NCI-H2196 (cell line): ENCODE data around the gene STX19.
"Not testable (repeated sequence)": the region's sequence is repeated elsewhere in the genome, so short reads cannot be mapped to it uniquely, and the experiment has no call there.

Experiments used
- DNase-seq: peaks from one replicate; lab custom pipeline; 2025; ENCODE audit not compliant: unreplicated experiment; lab: John Stamatoyannopoulos, UW

STX19 gene, protein sequence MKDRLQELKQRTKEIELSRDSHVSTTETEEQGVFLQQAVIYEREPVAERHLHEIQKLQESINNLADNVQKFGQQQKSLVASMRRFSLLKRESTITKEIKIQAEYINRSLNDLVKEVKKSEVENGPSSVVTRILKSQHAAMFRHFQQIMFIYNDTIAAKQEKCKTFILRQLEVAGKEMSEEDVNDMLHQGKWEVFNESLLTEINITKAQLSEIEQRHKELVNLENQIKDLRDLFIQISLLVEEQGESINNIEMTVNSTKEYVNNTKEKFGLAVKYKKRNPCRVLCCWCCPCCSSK

DNA sequence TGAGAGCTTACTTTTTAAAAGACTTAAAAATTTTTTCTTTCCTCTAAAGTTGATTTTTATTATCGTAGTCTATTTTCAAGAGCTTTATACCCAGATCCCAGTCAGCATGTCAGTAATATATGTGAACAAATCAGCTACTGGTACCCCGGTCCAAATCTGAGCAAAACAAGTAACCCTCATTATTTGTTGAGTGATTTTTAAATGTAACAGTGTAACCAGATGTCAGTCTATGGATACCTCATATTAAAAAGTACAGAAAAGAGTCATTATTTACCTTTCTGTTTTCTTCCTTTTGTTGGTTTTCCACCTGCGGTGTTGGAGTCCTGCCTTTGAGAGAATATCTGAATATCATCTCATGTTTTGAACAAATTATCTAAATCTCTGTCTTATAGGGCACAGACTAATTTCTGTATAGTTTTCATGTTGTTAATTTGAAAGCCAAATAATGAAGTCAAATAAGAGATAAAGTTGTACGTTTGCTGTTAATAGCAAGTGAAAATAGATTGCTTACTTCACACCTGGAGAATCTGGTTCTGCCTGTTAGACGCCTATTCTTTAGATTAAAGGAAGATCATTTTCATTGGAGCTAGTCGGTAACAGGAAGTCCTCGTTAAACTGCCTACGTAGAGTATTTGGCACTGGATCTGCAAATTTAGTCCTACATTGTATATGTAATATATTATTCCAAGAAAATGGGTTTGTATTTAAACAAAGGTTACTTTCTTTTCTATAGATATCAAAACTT lies at the start of gene STX19:
Gene STX19, minus strand, starts transcription at position 505 of the 745 bp plus-strand sequence. CDS start 13,328 bp downstream, outside the sequence.
- DNase-seq: peak; percentile 88

DNA sequence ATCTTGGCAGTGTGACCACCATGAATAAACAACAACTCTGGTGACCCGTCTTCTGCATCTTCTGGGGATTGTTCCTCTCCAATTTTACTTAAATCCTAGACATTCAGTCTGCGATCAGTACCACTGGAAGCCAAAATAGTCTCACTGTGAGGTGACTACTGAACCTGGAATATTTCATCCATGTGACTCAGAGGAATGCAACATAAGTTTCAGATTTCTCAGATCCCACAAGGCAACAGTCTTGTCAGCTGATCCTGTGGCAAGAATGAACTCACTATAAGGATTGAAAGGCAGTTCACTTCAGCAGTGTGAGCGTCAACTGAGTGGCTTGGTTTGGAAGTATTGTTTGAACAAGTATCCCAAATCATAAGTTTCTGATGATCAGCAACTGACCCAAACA lies 47.7 kb upstream of the STX19 start:
- no peak for DNase-seq

DNA sequence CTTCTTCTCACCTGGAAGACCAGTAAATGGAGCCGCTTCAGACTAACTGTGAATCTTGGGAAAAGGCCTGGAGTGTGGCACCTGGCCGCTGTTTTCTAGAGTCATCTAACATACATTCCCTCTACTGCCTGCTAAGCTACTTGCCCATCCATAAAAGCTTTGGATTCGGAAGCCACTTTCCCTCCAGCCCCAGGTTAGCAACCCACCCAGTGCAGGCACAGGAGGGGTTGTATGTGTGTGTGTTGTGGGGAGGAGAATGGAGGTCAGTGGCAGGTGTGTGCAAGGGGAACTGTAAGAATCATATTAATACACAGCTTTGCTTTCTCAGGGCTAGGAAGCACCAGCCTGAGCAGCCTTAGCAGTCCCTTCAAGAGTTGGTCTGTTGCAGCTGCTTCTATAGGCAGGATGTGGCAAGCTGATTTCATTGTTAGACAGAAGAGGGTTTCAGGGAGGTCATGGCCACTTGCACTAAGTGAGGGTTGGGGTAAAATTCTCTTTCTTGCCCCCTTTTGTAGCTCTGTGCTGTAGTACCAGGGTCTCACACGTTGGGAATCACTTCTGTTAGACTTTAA lies 43.4 kb upstream of the STX19 start:
- no peak for DNase-seq

DNA sequence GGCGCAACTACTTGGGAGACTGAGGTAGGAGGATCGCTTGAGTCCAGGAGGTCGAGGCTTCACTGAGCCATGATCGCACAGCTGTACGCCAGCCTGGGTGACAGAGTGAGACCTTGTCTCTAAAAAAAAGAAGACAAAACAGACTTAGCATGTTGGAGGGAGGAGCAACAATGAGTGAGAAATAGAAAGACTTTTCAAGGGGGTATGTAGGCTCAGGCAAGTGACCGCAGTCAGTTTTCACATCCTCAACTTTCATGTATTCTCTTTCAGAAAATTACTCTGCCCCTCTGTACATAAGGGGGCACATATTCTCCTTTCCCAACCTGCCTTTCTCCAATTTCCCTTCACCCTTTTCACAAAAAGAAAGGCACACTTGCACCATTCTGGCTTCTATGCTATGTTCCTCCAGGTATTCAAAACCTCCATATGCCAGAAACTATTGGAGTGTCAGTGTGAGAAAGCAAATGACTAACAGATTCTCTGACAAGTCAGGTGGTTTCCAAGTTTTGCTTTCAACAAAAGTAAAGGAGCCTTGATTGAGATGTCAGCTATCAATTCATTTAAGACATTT lies 42.0 kb upstream of the STX19 start:
- no peak for DNase-seq

DNA sequence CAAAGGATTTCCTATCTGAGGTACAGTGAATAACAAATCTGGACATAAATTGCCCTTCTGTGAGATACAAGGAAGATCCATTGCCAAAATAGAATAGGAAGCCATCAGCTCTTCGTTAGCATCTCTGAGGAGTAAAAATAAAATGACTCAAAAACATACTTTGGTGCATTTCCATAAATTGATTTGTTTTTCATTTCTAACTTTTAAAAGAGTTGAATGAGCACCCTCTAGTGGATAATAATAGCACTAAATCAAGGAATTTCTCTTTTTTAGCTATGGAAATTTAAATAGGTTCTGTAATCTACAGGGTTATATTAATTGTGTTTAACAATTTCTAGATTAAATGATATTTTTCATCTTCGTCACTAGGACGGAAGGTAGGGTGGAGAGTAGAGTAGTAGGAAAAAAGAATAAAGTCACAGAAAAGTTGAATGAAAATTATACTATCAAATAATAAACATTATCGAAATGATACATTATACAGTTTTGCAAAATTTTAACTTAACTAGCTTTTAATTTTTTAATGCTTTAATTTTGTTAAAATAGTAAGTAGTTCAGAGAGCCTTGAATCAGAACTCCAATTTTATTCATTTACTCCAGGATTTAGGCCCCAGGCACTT lies 40.9 kb upstream of the STX19 start:
- DNase-seq: peak; percentile 35

DNA sequence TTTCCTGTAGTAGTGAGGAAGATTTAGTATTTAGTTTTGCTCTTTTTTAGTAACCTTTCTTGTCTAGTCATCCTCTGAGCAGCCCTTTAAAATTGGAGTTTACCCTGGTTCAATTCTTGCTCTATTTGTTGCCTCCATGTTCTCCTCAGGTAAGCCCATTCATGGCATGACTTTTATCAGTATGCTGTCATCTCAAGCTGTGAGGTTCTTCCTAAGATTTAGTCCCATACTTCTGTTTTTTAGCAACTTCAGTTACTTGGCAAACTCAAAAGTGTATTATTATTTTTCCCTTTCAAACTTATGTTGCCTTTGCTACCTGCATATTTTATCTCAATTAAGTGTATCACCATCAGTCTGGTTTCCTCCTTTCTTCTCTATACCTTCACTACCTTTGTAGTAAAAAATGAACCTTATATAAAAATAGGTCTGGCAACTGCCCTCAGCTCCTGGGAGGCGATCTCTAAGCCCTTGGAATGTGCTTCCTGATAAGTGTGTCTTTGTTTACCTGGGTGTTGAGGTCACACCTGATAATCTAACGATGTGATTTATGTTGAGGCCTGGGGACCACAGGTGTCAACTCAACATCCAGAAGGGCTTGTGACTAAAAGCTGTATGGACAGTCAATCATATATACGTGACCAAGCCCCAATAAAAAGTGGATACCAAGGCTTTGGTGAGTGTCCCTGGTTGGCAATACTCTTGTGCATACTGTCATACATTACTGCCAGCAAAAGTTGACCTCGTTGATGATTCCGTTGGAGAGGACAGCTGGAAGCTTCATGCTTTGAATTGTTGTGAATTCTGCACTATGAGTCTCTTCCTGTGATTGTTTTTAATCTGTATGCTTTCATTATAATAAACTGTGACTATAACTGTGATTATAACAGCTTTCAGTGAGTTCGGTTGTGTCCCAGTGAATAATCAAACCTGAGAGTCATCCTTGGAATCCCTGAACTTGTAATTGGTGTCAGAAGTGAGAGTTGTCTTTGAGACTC lies 38.4 kb upstream of the STX19 start:
- DNase-seq: no peak

DNA sequence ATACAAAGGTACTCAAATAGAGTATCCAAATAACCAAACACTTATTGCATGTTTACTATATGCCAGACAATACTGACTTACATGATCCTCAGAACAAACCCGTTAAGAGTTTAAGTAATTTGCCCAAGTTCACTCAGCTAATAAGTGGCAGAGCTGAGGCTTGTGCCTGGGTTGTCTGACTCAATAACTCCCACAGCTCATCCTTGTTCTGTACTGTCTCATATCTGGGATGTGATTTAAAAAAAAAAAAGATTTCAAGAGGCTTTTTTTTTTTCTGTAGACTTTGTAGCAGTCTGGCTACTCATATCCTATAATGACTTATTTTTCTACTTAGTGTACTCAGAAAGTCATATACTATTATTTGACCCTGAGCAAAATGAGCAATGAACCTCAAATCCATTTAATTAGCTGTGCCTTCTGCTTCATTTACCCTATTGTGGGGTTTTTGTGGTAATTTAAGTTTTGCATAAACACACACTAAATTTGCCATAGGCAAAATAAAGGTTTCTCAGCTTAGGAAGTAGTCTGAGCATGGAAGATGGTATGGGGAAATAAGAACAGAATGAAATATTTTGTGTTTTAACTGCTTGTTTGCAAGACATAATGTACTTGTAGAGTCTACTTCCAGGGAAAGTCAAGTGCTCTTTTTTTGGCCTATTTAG lies 37.6 kb upstream of the STX19 start:
- no peak for DNase-seq

DNA sequence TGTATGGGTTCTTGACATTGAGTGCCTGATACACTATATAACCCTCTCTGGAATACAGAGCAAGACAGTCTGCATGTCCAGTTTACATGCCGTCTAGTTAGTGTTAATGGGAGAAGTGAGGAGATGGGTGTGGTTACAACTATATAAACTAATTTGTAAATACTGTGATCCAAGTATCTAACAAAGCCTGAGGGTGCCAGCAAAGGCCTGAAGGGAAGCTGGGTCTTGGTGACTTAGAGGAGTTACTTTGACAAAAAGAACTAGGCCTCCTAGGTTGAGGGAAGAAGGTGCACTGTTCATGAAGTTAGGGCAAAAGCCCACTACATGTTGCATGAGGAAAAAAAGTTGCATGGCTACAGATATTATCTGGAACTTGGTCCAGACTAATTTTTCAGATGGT lies 36.7 kb upstream of the STX19 start:
- DNase-seq: no peak

DNA sequence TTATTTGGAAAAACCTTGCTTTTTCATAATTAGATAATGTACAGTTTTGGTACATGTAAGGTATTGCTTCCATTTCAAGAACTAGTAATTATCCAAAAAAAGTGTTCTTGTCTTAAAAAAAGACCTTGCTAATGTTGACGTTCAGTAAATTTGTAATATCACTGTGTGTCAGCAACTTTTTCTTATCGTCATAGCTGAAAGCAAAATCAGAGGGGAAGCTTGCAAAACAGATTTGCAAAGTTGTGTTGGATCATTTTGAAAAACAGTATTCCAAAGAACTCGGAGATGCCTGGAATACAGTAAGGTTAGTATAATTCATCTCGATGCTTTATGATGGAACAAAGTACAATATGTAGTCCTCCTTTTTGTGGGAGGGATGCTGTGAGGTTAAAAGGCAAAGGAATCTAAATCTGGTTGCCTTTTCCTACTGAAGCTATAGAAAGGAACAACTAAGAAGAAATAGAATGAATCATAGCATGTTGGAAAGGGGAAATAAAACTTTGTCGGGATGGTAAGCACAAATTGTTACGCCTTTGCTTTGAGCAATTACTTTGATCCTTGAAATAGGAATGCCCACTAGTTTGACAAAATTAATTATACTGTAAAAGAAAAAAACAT lies 36.0 kb upstream of the STX19 start:
- no peak for DNase-seq

DNA sequence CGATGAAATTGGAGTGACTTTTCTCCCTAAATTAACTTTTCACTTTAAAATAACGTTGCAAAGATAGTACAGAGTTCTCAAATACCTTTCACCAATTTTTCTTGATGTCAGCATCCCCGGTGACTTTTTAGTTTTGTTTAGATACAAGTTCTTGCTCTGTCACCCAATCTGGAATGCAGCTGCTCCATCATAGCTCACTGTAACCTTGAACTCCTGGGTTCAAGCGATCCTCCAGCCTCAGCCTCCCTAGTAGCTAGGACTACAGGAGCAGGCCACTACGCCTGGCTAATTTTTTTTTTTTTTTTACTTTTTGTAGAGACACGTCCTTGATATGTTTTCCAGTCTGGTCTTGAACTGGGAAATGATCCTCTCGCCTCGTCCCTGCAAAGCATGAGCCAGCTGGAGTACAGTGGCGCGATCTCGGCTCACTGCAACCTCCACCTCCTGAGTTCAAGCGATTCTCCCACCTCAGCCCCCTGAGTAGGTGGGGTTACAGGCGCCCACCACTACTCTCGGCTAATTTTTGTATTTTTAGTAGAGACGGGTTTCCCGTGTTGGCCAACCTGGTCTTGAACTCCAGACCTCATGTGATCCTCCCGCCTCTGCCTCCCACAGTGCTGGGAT lies 35.2 kb upstream of the STX19 start:
- no peak for DNase-seq

DNA sequence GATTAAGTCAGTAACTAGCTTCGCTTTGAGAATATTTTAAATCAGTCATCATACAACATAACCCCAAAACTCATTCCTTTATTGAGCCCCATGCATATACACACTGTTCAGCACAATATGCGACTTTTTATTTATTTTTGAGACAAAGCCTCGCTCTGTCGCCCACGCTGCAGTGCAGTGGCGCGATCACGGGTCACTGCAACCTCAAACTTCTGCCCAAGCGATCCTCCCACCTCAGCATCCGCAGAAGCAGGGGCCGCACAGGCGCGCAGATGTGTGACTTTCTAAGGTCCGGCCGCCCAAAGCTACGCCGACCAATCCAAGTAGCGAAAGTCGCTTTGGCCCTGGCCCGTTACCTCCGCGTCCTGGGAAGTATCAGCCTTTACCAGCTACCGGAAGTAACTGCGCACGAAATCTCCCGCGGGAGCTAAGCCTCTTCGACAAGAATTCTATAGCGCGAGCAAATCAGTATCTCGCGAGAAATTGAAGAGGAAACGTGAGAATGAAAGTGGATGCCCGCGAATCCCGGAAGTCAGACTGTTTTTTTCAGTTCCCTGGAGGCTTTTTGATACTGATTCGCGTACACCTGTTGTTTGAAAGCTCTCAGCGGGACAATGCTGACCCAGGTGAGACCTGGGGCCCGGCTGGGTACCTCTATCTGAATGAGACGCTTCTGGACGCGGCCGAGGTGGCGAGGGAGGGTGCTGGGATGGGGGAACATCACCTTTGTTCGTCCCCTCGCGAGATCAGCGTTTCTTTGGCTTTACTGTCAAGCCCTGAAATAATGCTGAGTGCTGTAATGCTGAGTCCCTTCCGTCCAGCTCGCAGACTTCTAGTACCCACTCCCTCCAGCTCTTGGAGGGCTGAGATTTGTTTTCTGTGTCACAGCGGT lies 34.4 kb upstream of the STX19 start, which contains the start of the genes DHFR2 and NSUN3:
Gene DHFR2, minus strand, starts transcription at position 404 of the 892 bp plus-strand sequence. CDS start 1,405 bp downstream, outside the sequence.
Gene NSUN3, plus strand, starts transcription at position 549 of the 892 bp plus-strand sequence. Its CDS starts 66 bp downstream, at position 615.
- DNase-seq: peak; percentile 98

DNA sequence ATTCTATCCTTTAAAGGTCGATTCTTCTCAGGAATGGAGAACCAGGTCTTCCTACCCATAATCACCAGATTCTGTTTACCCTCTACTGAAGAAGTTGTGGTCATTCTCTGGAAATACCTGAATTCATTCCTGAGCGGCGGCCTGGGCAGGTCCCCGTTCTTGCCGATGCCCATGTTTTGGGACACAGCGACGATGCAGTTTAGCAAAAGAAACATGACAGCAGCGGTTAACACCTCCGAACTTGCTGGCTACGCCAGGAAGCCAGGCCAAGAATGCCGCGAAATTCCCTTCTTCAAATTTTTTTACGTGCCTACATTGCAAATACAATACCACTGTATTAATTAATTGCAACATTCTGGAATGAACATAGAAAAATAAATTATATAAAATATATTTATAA lies 32.9 kb upstream of the STX19 start:
- DNase-seq: no peak

DNA sequence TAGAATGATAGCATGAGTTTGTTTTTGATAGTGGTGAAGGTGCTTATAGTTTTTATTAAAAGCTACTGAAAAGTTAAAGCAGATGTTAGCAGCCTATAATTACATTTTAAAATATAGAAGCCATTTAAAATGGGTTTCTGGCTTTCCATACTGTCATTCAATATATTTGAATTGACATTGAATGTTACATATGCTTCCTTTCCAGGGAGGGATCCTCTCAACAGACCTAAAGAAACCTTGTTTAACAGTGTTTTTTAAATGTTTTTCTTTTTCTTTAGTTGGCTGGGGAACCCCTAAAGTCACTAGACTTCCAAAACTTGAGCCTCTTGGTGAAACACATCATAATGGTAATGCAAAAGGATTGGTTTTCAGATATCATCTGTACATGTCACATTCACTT lies 22.1 kb upstream of the STX19 start:
- DNase-seq: no peak

DNA sequence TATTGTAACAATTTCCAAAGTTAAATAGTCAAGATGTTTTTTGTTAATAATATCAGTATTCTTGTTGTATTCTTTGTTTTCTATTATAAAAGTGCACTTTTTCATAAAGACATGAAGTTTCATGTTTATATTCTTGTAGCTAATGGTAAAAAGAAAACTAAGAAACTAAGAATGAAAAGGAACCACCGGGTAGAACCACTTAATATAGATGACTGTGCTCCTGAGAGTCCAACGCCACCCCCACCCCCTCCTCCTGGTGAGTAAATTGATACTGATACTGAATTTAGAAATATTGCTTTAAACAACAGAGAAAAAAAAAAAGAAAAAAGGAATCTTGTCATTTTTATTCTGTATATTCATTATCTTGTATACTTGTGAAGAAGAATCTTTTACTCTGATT lies 20.9 kb upstream of the STX19 start:
- no peak for DNase-seq

DNA sequence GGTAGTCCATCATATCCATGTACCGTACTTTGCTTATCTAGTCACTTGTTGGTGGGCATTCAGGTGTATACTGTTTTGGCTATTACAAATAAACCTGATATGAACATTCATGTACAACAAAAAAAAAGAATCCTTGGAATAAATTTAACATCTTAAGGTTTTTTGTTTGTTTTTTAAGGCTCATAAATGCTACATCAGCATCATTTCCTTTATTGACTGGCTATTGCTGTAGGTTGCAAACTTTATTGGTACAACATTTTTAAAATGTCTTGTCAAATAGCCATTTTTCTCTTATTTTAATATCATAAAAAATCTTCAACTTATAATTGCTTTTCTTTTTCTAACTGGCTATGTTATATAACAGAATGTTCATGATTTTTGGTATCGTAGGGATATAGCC lies 18.1 kb upstream of the STX19 start:
- no peak for DNase-seq

DNA sequence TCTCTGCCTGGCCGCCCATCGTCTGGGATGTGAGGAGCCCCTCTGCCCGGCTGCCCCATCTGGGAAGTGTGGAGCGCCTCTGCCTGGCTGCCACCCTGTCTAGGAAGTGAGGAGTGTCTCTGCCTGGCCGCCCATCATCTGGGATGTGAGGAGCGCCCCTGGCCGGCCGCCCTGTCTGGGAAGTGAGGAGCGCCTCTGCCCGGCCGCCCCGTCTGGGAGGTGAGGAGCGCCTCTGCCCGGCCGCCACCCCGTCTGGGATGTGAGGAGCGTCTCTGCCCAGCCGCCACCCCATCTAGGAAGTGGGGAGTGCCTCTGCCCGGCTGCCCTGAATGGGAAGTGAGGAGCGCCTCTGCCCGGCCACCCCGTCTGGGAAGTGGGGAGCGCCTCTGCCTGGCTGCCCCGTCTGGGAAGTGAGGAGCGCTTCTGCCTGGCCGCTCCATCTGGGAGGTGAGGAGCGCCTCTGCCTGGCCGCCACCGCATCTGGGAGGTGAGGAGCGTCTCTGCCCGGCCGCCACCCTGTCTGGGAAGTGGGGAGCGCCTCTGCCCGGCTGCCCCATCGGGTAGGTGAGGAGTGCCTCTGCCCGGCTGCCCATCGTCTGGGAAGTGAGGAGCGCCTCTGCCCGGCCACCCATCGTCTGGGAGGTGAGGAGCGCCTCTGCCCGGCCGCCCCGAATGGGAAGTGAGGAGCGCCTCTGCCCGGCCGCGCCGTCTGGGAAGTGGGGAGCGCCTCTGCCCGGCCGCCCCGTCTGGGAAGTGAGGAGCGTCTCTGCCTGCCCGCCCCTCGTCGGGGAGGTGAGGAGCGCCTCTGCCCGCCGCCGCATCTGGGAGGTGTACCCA lies 15.9 kb upstream of the STX19 start:
- DNase-seq: not testable (repeated sequence)

DNA sequence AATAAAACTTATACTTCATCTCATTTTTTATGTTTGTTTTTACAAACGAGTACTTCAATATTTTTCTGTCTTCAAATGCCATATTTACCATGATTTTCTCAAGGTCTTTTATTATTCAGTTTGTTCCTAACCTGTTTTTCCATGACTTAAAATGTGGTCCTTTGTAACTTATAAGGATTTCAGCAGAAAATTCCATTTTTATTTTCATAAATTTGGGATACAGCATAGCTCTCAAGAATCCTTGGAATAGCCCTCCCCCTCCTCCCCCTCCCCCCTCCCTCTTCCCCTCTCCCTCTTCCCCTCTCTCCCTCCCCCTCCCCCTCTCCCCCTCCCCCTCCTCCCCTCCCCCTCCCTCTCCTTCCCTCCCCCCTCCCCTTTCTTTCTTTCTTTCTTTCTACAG lies 14.9 kb upstream of the STX19 start:
- no peak for DNase-seq
